Liver (tissue), 9 donors: ENCODE measurements around the gene RAB31. TPM values are rescaled to one million over a fixed set of nuclear protein-coding genes. Genes with fewer than 3 reads are reported as not detected.

ENCODE experiments used
- DNase-seq: peaks from one replicate; pipeline ENCODE4 v3.0.0-alpha.2; 2017; ENCODE audit warnings: low spot score
- H3K27ac ChIP-seq, 2 donors: one replicate each; pipeline ENCODE4 v1.7.0; 2013; ENCODE audit warnings: inconsistent platforms in 2 of 2, low read length in 2 of 2, control low read depth in 1 of 2, low read depth in 1 of 2, mild to moderate bottlenecking in 1 of 2
- H3K27me3 ChIP-seq, 4 donors: one replicate each; pipeline versions ENCODE4 v1.6.1 to v1.7.0; 2013; ENCODE audit warnings: low read length in 3 of 4, inconsistent platforms in 1 of 4, mild to moderate bottlenecking in 1 of 4, moderate library complexity in 1 of 4; ENCODE audit not compliant: control insufficient read depth in 4 of 4, insufficient read depth in 4 of 4
- H3K36me3 ChIP-seq, 4 donors: one replicate each; pipeline versions ENCODE4 v1.6.1 to v1.7.0; 2013; ENCODE audit warnings: low read length in 3 of 4, mild to moderate bottlenecking in 3 of 4, low read depth in 1 of 4, moderate library complexity in 1 of 4; ENCODE audit not compliant: control insufficient read depth in 4 of 4, insufficient read depth in 3 of 4
- H3K4me1 ChIP-seq, 4 donors: one replicate each; pipeline versions ENCODE4 v1.6.1 to v1.7.0; 2013; ENCODE audit warnings: low read length in 3 of 4, mild to moderate bottlenecking in 3 of 4, moderate library complexity in 1 of 4; ENCODE audit not compliant: control insufficient read depth in 4 of 4, insufficient read depth in 4 of 4
- H3K4me3 ChIP-seq, 3 donors: one replicate each; pipeline versions ENCODE4 v1.6.1 to v1.7.0; 2013; ENCODE audit warnings: low read length in 3 of 3, control low read depth in 1 of 3, low read depth in 1 of 3, mild to moderate bottlenecking in 1 of 3
- H3K9ac ChIP-seq, 2 donors: one replicate each; pipeline ENCODE4 v1.7.0; 2013; ENCODE audit warnings: low read length in 2 of 2, mild to moderate bottlenecking in 2 of 2, moderate library complexity in 2 of 2, control low read depth in 1 of 2, low read depth in 1 of 2
- H3K9me3 ChIP-seq, 4 donors: one replicate each; pipeline versions ENCODE4 v1.6.1 to v1.7.0; 2013; ENCODE audit warnings: low read length in 3 of 4; ENCODE audit not compliant: control insufficient read depth in 4 of 4
- EGR1 ChIP-seq, 2 donors: IDR thresholded peaks; 2 replicates each; pipeline ENCODE4 v1.6.1; 2016 to 2018; ENCODE audit warnings: antibody characterized with exemption in 2 of 2, low read depth in 2 of 2
- FOXA1 ChIP-seq: IDR thresholded peaks from 2 replicates; pipeline ENCODE4 v1.6.1; 2016; ENCODE audit warnings: antibody characterized with exemption
- HNF4A ChIP-seq, 2 donors: conservative IDR thresholded peaks; 2 replicates each; pipeline ENCODE4 v1.6.1; 2016; ENCODE audit warnings: antibody characterized with exemption in 2 of 2, mild to moderate bottlenecking in 2 of 2
- JUND ChIP-seq, 2 donors: IDR thresholded peaks; 2 replicates each; pipeline ENCODE4 v1.6.1; 2016; ENCODE audit warnings: antibody characterized with exemption in 2 of 2
- NR2F2 ChIP-seq: IDR thresholded peaks from 2 replicates; pipeline ENCODE4 v1.6.1; 2016; ENCODE audit warnings: antibody characterized with exemption
- RAD21 ChIP-seq, 2 donors: IDR thresholded peaks; 2 replicates each; pipeline ENCODE4 v1.6.1; 2016; ENCODE audit warnings: antibody characterized with exemption in 2 of 2, mild to moderate bottlenecking in 2 of 2
- RXRA ChIP-seq, 2 donors: IDR thresholded peaks; 2 replicates each; pipeline ENCODE4 v1.6.1; 2017 to 2018; ENCODE audit warnings: antibody characterized with exemption in 2 of 2, mild to moderate bottlenecking in 1 of 2
- SP1 ChIP-seq: IDR thresholded peaks from 2 replicates; pipeline ENCODE4 v1.6.1; 2018; ENCODE audit warnings: antibody characterized with exemption, mild to moderate bottlenecking
- TAF1 ChIP-seq: conservative IDR thresholded peaks from 2 replicates; pipeline ENCODE4 v1.6.1; 2016; ENCODE audit warnings: antibody characterized with exemption, mild to moderate bottlenecking
- YY1 ChIP-seq: IDR thresholded peaks from 2 replicates; pipeline ENCODE4 v1.6.1; 2016; ENCODE audit warnings: antibody characterized with exemption, mild to moderate bottlenecking
- WGBS: extraction: QIAGEN DNeasy Blood & Tissue Kit; methylation state at CpG from one replicate; pipeline ENCODE4 v1.1.7; 2013; 5-methylcytosine and 5-hydroxymethylcytosine counted together
- polyA plus RNA-seq, 2 donors: library from polyadenylated mRNA; stranded (reverse) in 1 of 2; unstranded in 1 of 2; fragments of 200-250 nt in 1 of 2; fragments of >200 nt in 1 of 2; fragmentation: Nextera tagmentation in 1 of 2; extraction: Ambion mirVana in 1 of 2; gene quantifications; one replicate each; pipeline versions ENCODE4 v1.2.1 to v1.2.3, GENCODE V29; 2013 to 2015
- total RNA-seq, 2 donors: library from RNA; depleted of rRNA; stranded (reverse); fragments of >200 nt; gene quantifications; one replicate each; pipeline ENCODE4 v1.2.3, GENCODE V29; 2014
- TF ChIP-seq, protein P1 (sequence below): IDR thresholded peaks from 2 replicates; pipeline ENCODE4 v1.6.1; 2016; ENCODE audit warnings: antibody characterized with exemption
- TF ChIP-seq, protein P2 (sequence below): IDR thresholded peaks from 2 replicates; pipeline ENCODE4 v1.6.1; 2016; ENCODE audit warnings: antibody characterized with exemption
- TF ChIP-seq, protein P3 (sequence below): fragments of 150-350 bp; IDR thresholded peaks from 2 replicates; pipeline ENCODE4 v1.5.1; 2017; ENCODE audit warnings: improper control_type of control experiment, low read depth, low read length; ENCODE audit not compliant: missing input control
- TF ChIP-seq, protein P4 (sequence below): IDR thresholded peaks from 2 replicates; pipeline ENCODE4 v1.6.1; 2016; ENCODE audit warnings: antibody characterized with exemption, mild to moderate bottlenecking
- TF ChIP-seq, protein P5 (sequence below): IDR thresholded peaks from 2 replicates; pipeline ENCODE4 v1.6.1; 2016; ENCODE audit warnings: antibody characterized with exemption
- donor health status: healthy.
- donor health status: healthy.
- donor health status: healthy.
- donor health status: healthy.
- donor health status: healthy.

RAB31 gene
- total and polyA plus RNA-seq, 4 donors, result 3.6 to 12.8 (median 9.7) TPM

DNA sequence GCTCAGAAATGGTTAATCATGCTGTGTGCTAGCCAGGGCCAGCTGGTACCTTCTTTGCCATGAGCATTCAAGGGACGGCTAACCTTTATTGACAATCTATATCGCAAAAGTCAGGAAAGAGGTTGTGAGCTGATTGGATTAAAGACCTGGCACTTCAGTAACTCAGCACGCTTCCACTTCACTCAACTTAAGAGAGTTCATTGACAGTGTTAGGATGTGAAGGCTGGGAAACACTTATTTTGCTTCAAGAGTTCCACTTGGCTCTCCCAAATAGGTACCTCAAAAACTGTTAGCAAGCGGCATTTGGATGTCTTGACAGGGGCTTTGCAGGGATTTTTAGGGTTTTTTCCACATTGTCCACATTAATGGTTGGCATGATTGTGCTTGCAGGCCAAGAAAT, 152.6 kb downstream of the RAB31 start:
- no peak overlapping the region for H3K27ac ChIP-seq
- DNase-seq, result no peak
- no peak overlapping the region for H3K9ac ChIP-seq
- WGBS, result 48% methylated on average over 4 of the region's 4 CpGs
- no peaks in the 10 kb centered on the region for H3K36me3 ChIP-seq
- peaks cover 0 to 1% (median 0%) of the 10 kb centered on the region in 4 donors for H3K9me3 ChIP-seq
- peaks cover 0 to 2% (median 0%) of the 10 kb centered on the region in 4 donors for H3K27me3 ChIP-seq
- H3K4me1 ChIP-seq, result no peaks in the 10 kb centered on the region
- TF ChIP-seq, protein P1, sequence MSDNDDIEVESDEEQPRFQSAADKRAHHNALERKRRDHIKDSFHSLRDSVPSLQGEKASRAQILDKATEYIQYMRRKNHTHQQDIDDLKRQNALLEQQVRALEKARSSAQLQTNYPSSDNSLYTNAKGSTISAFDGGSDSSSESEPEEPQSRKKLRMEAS, result no peak
- no peak for TF ChIP-seq RAD21 (IDR thresholded peaks at IDR 0.05)
- TF ChIP-seq JUND (IDR thresholded peaks at IDR 0.05), result no peak
- no peak for TF ChIP-seq EGR1 (IDR thresholded peaks at IDR 0.05; ENCODE audit: low read depth in 2 of 2)
- TF ChIP-seq NR2F2, result no peak
- TF ChIP-seq, protein P2, sequence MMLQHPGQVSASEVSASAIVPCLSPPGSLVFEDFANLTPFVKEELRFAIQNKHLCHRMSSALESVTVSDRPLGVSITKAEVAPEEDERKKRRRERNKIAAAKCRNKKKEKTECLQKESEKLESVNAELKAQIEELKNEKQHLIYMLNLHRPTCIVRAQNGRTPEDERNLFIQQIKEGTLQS, result no peak
- no peak for TF ChIP-seq RXRA (IDR thresholded peaks at IDR 0.05)
- TF ChIP-seq, protein P3, sequence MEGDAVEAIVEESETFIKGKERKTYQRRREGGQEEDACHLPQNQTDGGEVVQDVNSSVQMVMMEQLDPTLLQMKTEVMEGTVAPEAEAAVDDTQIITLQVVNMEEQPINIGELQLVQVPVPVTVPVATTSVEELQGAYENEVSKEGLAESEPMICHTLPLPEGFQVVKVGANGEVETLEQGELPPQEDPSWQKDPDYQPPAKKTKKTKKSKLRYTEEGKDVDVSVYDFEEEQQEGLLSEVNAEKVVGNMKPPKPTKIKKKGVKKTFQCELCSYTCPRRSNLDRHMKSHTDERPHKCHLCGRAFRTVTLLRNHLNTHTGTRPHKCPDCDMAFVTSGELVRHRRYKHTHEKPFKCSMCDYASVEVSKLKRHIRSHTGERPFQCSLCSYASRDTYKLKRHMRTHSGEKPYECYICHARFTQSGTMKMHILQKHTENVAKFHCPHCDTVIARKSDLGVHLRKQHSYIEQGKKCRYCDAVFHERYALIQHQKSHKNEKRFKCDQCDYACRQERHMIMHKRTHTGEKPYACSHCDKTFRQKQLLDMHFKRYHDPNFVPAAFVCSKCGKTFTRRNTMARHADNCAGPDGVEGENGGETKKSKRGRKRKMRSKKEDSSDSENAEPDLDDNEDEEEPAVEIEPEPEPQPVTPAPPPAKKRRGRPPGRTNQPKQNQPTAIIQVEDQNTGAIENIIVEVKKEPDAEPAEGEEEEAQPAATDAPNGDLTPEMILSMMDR, result no peak
- TF ChIP-seq, protein P4, sequence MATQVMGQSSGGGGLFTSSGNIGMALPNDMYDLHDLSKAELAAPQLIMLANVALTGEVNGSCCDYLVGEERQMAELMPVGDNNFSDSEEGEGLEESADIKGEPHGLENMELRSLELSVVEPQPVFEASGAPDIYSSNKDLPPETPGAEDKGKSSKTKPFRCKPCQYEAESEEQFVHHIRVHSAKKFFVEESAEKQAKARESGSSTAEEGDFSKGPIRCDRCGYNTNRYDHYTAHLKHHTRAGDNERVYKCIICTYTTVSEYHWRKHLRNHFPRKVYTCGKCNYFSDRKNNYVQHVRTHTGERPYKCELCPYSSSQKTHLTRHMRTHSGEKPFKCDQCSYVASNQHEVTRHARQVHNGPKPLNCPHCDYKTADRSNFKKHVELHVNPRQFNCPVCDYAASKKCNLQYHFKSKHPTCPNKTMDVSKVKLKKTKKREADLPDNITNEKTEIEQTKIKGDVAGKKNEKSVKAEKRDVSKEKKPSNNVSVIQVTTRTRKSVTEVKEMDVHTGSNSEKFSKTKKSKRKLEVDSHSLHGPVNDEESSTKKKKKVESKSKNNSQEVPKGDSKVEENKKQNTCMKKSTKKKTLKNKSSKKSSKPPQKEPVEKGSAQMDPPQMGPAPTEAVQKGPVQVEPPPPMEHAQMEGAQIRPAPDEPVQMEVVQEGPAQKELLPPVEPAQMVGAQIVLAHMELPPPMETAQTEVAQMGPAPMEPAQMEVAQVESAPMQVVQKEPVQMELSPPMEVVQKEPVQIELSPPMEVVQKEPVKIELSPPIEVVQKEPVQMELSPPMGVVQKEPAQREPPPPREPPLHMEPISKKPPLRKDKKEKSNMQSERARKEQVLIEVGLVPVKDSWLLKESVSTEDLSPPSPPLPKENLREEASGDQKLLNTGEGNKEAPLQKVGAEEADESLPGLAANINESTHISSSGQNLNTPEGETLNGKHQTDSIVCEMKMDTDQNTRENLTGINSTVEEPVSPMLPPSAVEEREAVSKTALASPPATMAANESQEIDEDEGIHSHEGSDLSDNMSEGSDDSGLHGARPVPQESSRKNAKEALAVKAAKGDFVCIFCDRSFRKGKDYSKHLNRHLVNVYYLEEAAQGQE, result no peak
- TF ChIP-seq FOXA1, result no peak
- TF ChIP-seq, protein P5, sequence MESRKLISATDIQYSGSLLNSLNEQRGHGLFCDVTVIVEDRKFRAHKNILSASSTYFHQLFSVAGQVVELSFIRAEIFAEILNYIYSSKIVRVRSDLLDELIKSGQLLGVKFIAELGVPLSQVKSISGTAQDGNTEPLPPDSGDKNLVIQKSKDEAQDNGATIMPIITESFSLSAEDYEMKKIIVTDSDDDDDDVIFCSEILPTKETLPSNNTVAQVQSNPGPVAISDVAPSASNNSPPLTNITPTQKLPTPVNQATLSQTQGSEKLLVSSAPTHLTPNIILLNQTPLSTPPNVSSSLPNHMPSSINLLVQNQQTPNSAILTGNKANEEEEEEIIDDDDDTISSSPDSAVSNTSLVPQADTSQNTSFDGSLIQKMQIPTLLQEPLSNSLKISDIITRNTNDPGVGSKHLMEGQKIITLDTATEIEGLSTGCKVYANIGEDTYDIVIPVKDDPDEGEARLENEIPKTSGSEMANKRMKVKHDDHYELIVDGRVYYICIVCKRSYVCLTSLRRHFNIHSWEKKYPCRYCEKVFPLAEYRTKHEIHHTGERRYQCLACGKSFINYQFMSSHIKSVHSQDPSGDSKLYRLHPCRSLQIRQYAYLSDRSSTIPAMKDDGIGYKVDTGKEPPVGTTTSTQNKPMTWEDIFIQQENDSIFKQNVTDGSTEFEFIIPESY, result no peak
- TF ChIP-seq HNF4A (conservative IDR thresholded peaks at IDR 0.05), result no peak
- no peak for TF ChIP-seq YY1
- no peak for TF ChIP-seq SP1
- H3K4me3 ChIP-seq, result no peak overlapping the region

DNA sequence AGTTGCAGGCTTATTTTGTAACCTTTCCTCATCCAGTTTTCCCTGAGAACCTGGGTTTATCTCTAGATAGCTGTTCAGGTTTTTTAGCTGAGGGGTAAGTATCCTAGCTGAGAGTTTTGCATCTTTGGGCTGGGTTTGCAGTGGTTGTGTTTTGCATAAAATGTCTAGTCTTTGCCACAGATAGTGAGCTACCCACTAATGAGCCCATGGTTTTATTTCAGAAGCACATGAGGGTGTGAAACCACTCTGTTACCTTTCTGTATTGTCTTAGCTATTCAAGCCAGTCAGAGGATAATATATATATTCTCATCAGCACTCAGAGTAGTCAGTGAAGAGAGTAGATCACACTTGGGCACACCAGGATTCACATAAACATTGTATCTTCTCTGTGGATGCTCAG, 153.1 kb downstream of the RAB31 start:
- Histone ChIP-seq H3K27me3 (peaks cover 0 to under 1% (median 0%) of the 10 kb centered on the region in 4 donors), H3K9me3 (peaks cover 0 to 3% (median 2%) of the 10 kb centered on the region in 4 donors), H3K27ac (no peak overlapping the region), H3K36me3 (no peaks in the 10 kb centered on the region), H3K4me1 (no peaks in the 10 kb centered on the region), H3K9ac (no peak overlapping the region), H3K4me3 (no peak overlapping the region)
- DNase-seq, result no peak
- TF ChIP-seq, protein P5, result no peak
- no peak for TF ChIP-seq SP1
- TF ChIP-seq, protein P3, result no peak
- TF ChIP-seq JUND (IDR thresholded peaks at IDR 0.05), result no peak
- TF ChIP-seq, protein P4, result no peak
- no peak for TF ChIP-seq RAD21 (IDR thresholded peaks at IDR 0.05)
- TF ChIP-seq FOXA1, result no peak
- no peak for TF ChIP-seq NR2F2
- no peak for TF ChIP-seq YY1
- no peak for TF ChIP-seq EGR1 (IDR thresholded peaks at IDR 0.05; ENCODE audit: low read depth in 2 of 2)
- no peak for TF ChIP-seq TAF1
